ENCODE measurements around the gene DPH2.

Gene DPH2

GRCh38 chr1:43945674-43946235 is 24.1 kb upstream of the DPH2 start:
- no peak for DNase-seq

- peak; percentile 99 for DNase-seq
These were observed 23.4 kb upstream of the DPH2 start, which contains the start of gene IPO13 for GRCh38 chr1:43946236-43947060. Gene IPO13, plus strand, starts transcription at chr1:43946950. Its CDS starts 651 bp downstream, at chr1:43947601.

- DNase-seq = no peak
These were observed 22.5 kb upstream of the DPH2 start for GRCh38 chr1:43947061-43947873.

GRCh38 chr1:43947874-43948437 is 21.9 kb upstream of the DPH2 start:
- DNase-seq = no peak

GRCh38 chr1:43949678-43950077 is 20.1 kb upstream of the DPH2 start:
- DNase-seq = no peak

GRCh38 chr1:43951021-43951985 is 18.5 kb upstream of the DPH2 start:
- DNase-seq = no peak

- peak; percentile 82 for DNase-seq
These were observed 17.0 kb upstream of the DPH2 start for GRCh38 chr1:43952731-43953346.

GRCh38 chr1:43953361-43953760 is 16.4 kb upstream of the DPH2 start:
- no peak for DNase-seq

- no peak for DNase-seq
These were observed 15.8 kb upstream of the DPH2 start for GRCh38 chr1:43954036-43954435.

GRCh38 chr1:43956234-43956633 is 13.6 kb upstream of the DPH2 start:
- DNase-seq = no peak

- DNase-seq = no peak
These were observed 12.3 kb upstream of the DPH2 start for GRCh38 chr1:43957407-43958040.

- no peak for DNase-seq
These were observed 11.2 kb upstream of the DPH2 start for GRCh38 chr1:43958351-43959255.

GRCh38 chr1:43960798-43961197 is 9.0 kb upstream of the DPH2 start:
- DNase-seq = no peak

GRCh38 chr1:43961692-43962091 is 8.1 kb upstream of the DPH2 start:
- DNase-seq = no peak

GRCh38 chr1:43962324-43962723 is 7.5 kb upstream of the DPH2 start:
- DNase-seq = no peak

GRCh38 chr1:43963006-43963405 is 6.8 kb upstream of the DPH2 start:
- no peak for DNase-seq

- DNase-seq = no peak
These were observed 5.9 kb upstream of the DPH2 start for GRCh38 chr1:43963890-43964289.

- DNase-seq = no peak
These were observed 4.5 kb upstream of the DPH2 start for GRCh38 chr1:43965316-43965715.

- DNase-seq = peak; percentile 65
These were observed 1.4 kb upstream of the DPH2 start for GRCh38 chr1:43968348-43968948.

- no peak for DNase-seq
These were observed 429 bp upstream of the DPH2 start for GRCh38 chr1:43969416-43969745.

Measured in eye (tissue), 1 donor.